ENCODE measurements around the gene ZNF436. TPM values are rescaled to one million over a fixed set of nuclear protein-coding genes. Genes with fewer than 3 reads are reported as not detected.
A peak's percentile ranks its signal among the peaks of the same experiment; 100 is the strongest.

The ZNF436 gene
- total and polyA plus RNA-seq, 2 donors (not counting 1 experiment from before 2014, with no cell fraction given), result 1.9 to 10.1 TPM

DNA sequence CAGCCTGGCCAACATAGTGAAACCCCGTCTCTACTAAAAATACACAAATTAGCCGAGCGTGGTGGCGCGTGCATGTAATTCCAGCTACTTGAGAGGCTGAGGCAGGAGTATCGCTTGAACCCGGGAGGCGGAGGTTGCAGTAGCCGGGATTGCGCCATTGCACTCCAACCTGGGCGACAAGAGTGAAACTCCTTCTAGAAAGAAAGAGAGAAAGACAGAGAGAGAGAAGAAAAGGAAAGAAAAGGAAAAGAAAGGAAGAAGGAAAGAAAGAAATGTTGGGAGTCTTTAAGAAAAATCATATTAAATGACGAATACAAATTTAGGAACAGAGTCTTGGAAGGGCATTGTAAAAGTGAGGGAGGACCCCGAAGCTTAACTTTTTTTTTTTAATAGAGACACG, 23.7 kb downstream of the ZNF436 start:
- Histone ChIP-seq H3K9ac (ENCODE audit: low read length) (no peak overlapping the region), H3K36me3 (replicated peaks in 1 of 2; ENCODE audit: control extremely low read depth in 1 of 2, control insufficient read depth in 1 of 2, extremely low read depth in 1 of 2, insufficient read depth in 2 of 2, low read length in 1 of 2) (no peaks in the 10 kb centered on the region), H3K4me1 (ENCODE audit: control insufficient read depth in 2 of 2, insufficient read depth in 2 of 2, low read length in 2 of 2) (peaks cover 24 to 25% of the 10 kb centered on the region in 2 donors), H3K27me3 (replicated peaks in 1 of 4; ENCODE audit: control extremely low read depth in 1 of 4, control insufficient read depth in 3 of 4, insufficient read depth in 4 of 4, low read length in 3 of 4) (no peaks in the 10 kb centered on the region), H3K27ac (ENCODE audit: low read length in 2 of 2) (no peak overlapping the region), H2AFZ (ENCODE audit: insufficient read depth, low read depth, low read length, poor library complexity, severe bottlenecking) (no peak overlapping the region), H3K9me3 (ENCODE audit: control extremely low read depth in 1 of 3, control insufficient read depth in 2 of 3, insufficient read depth in 1 of 3, low read length in 2 of 3) (no peaks in the 10 kb centered on the region), H4K20me1 (ENCODE audit: control insufficient read depth, insufficient read depth, low read length, poor library complexity, severe bottlenecking) (peaks cover 17% of the 10 kb centered on the region), H3K4me3 (ENCODE audit: control extremely low read depth in 1 of 5, extremely low read depth in 1 of 5, insufficient read depth in 1 of 5, low read depth in 2 of 5, low read length in 4 of 5) (no peak overlapping the region), H3K79me2 (ENCODE audit: control insufficient read depth, insufficient read depth, low read length) (peaks cover 32% of the 10 kb centered on the region), H3K4me2 (replicated peaks; ENCODE audit: low read depth, low read length, poor library complexity, severe bottlenecking) (no peak overlapping the region)
- H3K9me3 Mint-ChIP-seq (ENCODE audit: insufficient read depth), result no peaks in the 10 kb centered on the region
- no peaks in the 10 kb centered on the region for H3K27me3 Mint-ChIP-seq
- ATAC-seq (ENCODE audit: low read depth), result no peak
- H3K4me3 Mint-ChIP-seq, result peak overlapping the region; percentile 59
- no peak for DNase-seq
- intact Hi-C loops (cut with micrococcal nuclease), result loop anchor here (2.0 kb wide), 1 partner anchor 59 kb away; no protein-coding TSS in a partner anchor
- WGBS (ENCODE audit: insufficient coverage), result 98% methylated on average over 9 of the region's 14 CpGs
- H3K27ac Mint-ChIP-seq, result peak overlapping the region; percentile 2
- ChIA-PET CTCF (interaction anchor here (0.9 to 2.1 kb wide), 3 partner anchors 11 to 292 kb away, joined by 4 to 6 read pairs (median 5); no protein-coding TSS in a partner anchor), POLR2A (interaction anchor here (2.1 kb wide), 1 partner anchor 346 kb away, joined by 8 read pairs; the partner anchor contains the start of gene RPL11)
- peaks cover 27% of the 10 kb centered on the region for H3K4me1 Mint-ChIP-seq
- TF ChIP-seq, protein P1, sequence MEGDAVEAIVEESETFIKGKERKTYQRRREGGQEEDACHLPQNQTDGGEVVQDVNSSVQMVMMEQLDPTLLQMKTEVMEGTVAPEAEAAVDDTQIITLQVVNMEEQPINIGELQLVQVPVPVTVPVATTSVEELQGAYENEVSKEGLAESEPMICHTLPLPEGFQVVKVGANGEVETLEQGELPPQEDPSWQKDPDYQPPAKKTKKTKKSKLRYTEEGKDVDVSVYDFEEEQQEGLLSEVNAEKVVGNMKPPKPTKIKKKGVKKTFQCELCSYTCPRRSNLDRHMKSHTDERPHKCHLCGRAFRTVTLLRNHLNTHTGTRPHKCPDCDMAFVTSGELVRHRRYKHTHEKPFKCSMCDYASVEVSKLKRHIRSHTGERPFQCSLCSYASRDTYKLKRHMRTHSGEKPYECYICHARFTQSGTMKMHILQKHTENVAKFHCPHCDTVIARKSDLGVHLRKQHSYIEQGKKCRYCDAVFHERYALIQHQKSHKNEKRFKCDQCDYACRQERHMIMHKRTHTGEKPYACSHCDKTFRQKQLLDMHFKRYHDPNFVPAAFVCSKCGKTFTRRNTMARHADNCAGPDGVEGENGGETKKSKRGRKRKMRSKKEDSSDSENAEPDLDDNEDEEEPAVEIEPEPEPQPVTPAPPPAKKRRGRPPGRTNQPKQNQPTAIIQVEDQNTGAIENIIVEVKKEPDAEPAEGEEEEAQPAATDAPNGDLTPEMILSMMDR (IDR thresholded peaks at IDR 0.05), result no peak
- TF ChIP-seq EZH2 (IDR thresholded peaks at IDR 0.05; ENCODE audit: borderline replicate concordance, insufficient read depth, low read depth, low read length, poor library complexity, severe bottlenecking), result no peak

DNA sequence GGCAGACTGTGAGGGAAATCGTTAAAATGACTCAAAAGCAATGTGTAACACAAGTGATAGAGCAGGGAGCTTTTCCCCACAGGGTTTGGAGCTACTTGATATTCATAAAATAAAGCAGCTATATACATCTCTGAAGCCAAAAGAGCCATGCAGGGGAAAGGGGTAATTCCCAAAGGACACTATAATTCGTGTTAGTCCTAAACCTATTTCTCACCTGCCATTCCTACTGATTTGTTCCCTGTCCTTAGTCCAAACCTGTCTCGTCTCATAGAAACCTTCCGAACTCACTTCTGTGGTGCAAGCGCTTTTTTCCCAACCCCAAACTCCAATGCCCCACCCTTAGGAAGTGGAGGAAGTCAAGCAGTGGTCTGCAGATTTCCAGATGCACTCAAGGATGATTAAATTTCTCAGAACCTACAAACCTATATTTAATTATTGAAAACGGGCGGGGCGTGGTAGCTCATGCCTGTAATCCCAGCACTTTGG, 24.6 kb downstream of the ZNF436 start:
- peaks cover 35% of the 10 kb centered on the region for H3K4me1 Mint-ChIP-seq

More for the DNA sequence above, 24.6 kb downstream of the ZNF436 start:
- Histone ChIP-seq H3K79me2 (ENCODE audit: control insufficient read depth, insufficient read depth, low read length) (peaks cover 40% of the 10 kb centered on the region), H3K27ac (ENCODE audit: low read length in 2 of 2) (peak overlapping the region; percentile 65 to 92), H4K20me1 (ENCODE audit: control insufficient read depth, insufficient read depth, low read length, poor library complexity, severe bottlenecking) (peaks cover 26% of the 10 kb centered on the region), H3K9ac (ENCODE audit: low read length) (peak overlapping the region; percentile 85), H3K27me3 (replicated peaks in 1 of 4; ENCODE audit: control extremely low read depth in 1 of 4, control insufficient read depth in 3 of 4, insufficient read depth in 4 of 4, low read length in 3 of 4) (no peaks in the 10 kb centered on the region), H3K4me2 (replicated peaks; ENCODE audit: low read depth, low read length, poor library complexity, severe bottlenecking) (peak overlapping the region; percentile 78), H3K4me1 (ENCODE audit: control insufficient read depth in 2 of 2, insufficient read depth in 2 of 2, low read length in 2 of 2) (peaks cover 24 to 34% of the 10 kb centered on the region in 2 donors), H3K36me3 (replicated peaks in 1 of 2; ENCODE audit: control extremely low read depth in 1 of 2, control insufficient read depth in 1 of 2, extremely low read depth in 1 of 2, insufficient read depth in 2 of 2, low read length in 1 of 2) (peaks cover 0 to under 1% of the 10 kb centered on the region in 2 experiments), H3K4me3 (ENCODE audit: control extremely low read depth in 1 of 5, extremely low read depth in 1 of 5, insufficient read depth in 1 of 5, low read depth in 2 of 5, low read length in 4 of 5) (peak overlapping the region; percentile 78 to 92 (median 87)), H2AFZ (ENCODE audit: insufficient read depth, low read depth, low read length, poor library complexity, severe bottlenecking) (peak overlapping the region; percentile 93), H3K9me3 (ENCODE audit: control extremely low read depth in 1 of 3, control insufficient read depth in 2 of 3, insufficient read depth in 1 of 3, low read length in 2 of 3) (no peaks in the 10 kb centered on the region)
- Mint-ChIP-seq H3K27ac (peak overlapping the region; percentile 97), H3K27me3 (no peaks in the 10 kb centered on the region), H3K9me3 (ENCODE audit: insufficient read depth) (no peaks in the 10 kb centered on the region), H3K4me3 (peak overlapping the region; percentile 96)
- POLR2A ChIA-PET, result interaction anchor here (0.9 to 2.1 kb wide), 5 partner anchors 15 to 347 kb away, joined by 3 to 53 read pairs (median 5); partner anchors contain the start of genes E2F2 and RPL11
- intact Hi-C loops (cut with micrococcal nuclease), result loop anchor here (1.0 to 2.0 kb wide), 3 partner anchors 23 to 139 kb away; partner anchors contain the start of gene ASAP3
- ATAC-seq (ENCODE audit: low read depth) (no peak), DNase-seq (no peak)
- CTCF ChIA-PET, result interaction anchor here (0.8 to 2.1 kb wide), 6 partner anchors 11 to 161 kb away, joined by 3 to 12 read pairs (median 4); no protein-coding TSS in a partner anchor
- TF ChIP-seq, protein P1 (IDR thresholded peaks at IDR 0.05), result no peak
- no peak for TF ChIP-seq EZH2 (IDR thresholded peaks at IDR 0.05; ENCODE audit: borderline replicate concordance, insufficient read depth, low read depth, low read length, poor library complexity, severe bottlenecking)
- 57% methylated on average over 6 of the region's 8 CpGs for WGBS (ENCODE audit: insufficient coverage)
